ENCODE measurements around the gene WASHC4.
A peak's percentile ranks its signal among the peaks of the same experiment; 100 is the strongest.
"Not testable (repeated sequence)": the region's sequence is repeated elsewhere in the genome, so short reads cannot be mapped to it uniquely, and the experiment has no call there.

The WASHC4 gene

GRCh38 chr12:105170139-105170538 lies 62.6 kb downstream of the WASHC4 start:
- no peak for DNase-seq

GRCh38 chr12:105171691-105172436 lies 64.3 kb downstream of the WASHC4 start:
- no peak for DNase-seq

- no peak for DNase-seq
These were observed 68.0 kb downstream of the WASHC4 start for GRCh38 chr12:105175397-105175990.

GRCh38 chr12:105177208-105177607 lies 69.7 kb downstream of the WASHC4 start:
- DNase-seq: no peak

GRCh38 chr12:105179114-105179513 lies 71.6 kb downstream of the WASHC4 start:
- not testable (repeated sequence) for DNase-seq

- not testable (repeated sequence) for DNase-seq
These were observed 75.9 kb downstream of the WASHC4 start for GRCh38 chr12:105183406-105183805.

- not testable (repeated sequence) for DNase-seq
These were observed 76.4 kb downstream of the WASHC4 start for GRCh38 chr12:105183976-105184375.

- DNase-seq: no peak
These were observed 81.8 kb downstream of the WASHC4 start for GRCh38 chr12:105189293-105189692.

- DNase-seq: no peak
These were observed 83.0 kb downstream of the WASHC4 start for GRCh38 chr12:105190530-105190929.

- DNase-seq: no peak
These were observed 85.2 kb downstream of the WASHC4 start for GRCh38 chr12:105192624-105193225.

- DNase-seq: no peak
These were observed 87.4 kb downstream of the WASHC4 start for GRCh38 chr12:105194947-105195346.

GRCh38 chr12:105196090-105196489 lies 88.6 kb downstream of the WASHC4 start:
- no peak for DNase-seq

- DNase-seq: no peak
These were observed 91.4 kb downstream of the WASHC4 start for GRCh38 chr12:105198961-105199360.

- no peak for DNase-seq
These were observed 92.9 kb downstream of the WASHC4 start for GRCh38 chr12:105200385-105200784.

- DNase-seq: no peak
These were observed 93.8 kb downstream of the WASHC4 start for GRCh38 chr12:105201299-105201698.

GRCh38 chr12:105202202-105202601 lies 94.7 kb downstream of the WASHC4 start:
- DNase-seq: no peak

GRCh38 chr12:105204127-105204526 lies 96.6 kb downstream of the WASHC4 start:
- DNase-seq: no peak

- DNase-seq: peak; percentile 30 to 54
These were observed 97.4 kb downstream of the WASHC4 start for GRCh38 chr12:105204916-105205315.

- DNase-seq: no peak
These were observed 98.0 kb downstream of the WASHC4 start for GRCh38 chr12:105205322-105206048.

- no peak for DNase-seq
These were observed 99.3 kb downstream of the WASHC4 start for GRCh38 chr12:105206686-105207374.

GRCh38 chr12:105209091-105209490 lies 101.6 kb downstream of the WASHC4 start:
- no peak for DNase-seq

- DNase-seq: no peak
These were observed 104.9 kb downstream of the WASHC4 start for GRCh38 chr12:105212438-105212837.

GRCh38 chr12:105214148-105214547 lies 106.6 kb downstream of the WASHC4 start:
- DNase-seq: no peak

Data from activated CD4-positive, alpha-beta T cell treated with anti-CD3 and anti-CD28 coated beads, Interleukin-2, amount 50 U/mL, for 48 hours (primary cell).